GM19023 (cell line): ENCODE measurements around the gene NF2.

Experiments
- ATAC-seq: cut with Tn5 transposase; IDR thresholded peaks from one replicate; pipeline ENCODE4 v1.9.1; 2021; ENCODE audit warnings: mild to moderate bottlenecking, moderate library complexity; ENCODE audit not compliant: unreplicated experiment

The NF2 gene

DNA sequence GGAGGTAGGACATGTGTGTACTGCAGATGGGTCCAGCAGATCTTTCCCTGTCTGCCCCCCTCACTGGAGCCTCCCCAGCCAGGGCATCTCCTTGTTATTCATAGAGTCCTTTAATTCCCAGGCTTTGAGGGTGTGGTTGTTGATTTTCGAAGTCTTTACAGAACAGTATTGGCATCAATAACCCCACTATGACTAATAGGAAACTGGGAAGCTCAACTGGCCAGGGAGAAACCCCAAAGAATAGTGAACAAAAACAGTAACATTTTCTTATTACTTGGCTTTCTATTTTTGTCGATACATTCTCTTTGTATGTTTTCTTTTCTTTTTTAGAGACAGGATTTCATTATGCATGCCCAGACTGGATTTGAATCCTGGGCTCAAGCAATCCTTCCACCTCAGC is 57.9 kb downstream of the NF2 start:
- ATAC-seq: no peak

DNA sequence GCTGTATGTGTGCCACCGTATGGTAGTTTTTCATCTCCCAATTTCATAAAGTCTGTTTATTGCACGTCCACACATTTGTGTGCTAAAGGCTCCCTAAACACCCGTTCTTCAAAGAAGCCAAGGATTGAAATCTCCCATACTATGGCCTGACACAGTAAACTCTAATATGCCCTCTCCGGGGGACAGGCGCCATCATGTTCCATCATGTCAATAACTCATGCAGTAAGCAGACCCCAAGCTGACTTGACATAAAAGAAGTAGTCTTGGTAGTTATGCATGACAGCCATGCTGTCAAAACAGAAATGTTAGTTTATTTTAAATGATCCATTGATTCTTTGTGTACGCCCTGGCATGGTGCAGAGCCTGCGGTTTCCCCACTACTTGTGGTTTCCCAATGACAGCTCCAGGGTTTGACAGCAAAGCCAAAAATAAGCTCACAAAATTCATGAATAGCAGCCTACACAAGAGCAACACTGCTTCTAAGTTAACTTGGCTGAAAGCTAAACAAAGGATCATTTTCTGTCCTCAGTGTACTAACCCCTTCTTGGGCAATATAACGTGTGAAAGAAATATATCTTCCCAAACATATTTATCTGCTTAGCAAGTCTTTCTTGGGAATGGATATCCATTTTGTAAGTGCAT is 59.9 kb downstream of the NF2 start:
- ATAC-seq: no peak

DNA sequence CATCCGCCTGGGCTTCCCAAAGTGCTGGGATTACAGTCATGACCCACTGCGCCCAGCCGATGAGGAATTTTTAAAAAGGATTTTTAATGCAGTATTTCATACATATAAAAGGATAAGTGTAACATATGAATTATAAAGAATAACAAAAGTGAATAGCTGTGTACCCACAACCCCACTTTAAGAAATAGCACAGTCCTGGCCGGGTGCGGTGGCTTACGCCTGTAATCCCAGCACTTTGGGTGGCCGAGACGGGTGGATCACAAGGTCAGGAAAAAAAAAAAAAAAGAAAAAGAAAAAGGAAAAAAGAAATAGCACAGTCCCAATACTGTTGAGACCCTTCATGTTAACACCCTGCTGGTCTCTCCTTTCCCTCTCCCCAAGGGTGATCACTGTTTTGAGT is 62.1 kb downstream of the NF2 start:
- ATAC-seq: no peak

DNA sequence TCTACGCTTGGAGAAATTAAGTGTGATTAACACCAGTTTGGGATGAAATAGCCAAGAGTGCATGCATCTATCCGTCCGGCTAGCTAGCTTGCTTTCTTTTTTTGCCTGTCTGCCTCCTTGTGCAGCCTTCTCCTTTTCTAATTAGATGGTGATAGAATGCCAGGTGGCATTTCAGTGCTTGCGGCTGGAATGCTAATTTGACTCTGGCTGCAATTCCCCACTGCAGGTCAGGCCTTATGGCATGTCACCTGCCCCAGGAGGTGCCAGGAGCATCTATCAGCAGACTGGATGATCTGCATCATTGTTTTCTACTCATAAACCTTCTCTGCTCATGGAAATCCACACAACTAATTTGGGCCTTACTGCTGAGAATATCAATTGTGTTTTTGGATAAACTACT is 65.2 kb downstream of the NF2 start:
- no peak for ATAC-seq

DNA sequence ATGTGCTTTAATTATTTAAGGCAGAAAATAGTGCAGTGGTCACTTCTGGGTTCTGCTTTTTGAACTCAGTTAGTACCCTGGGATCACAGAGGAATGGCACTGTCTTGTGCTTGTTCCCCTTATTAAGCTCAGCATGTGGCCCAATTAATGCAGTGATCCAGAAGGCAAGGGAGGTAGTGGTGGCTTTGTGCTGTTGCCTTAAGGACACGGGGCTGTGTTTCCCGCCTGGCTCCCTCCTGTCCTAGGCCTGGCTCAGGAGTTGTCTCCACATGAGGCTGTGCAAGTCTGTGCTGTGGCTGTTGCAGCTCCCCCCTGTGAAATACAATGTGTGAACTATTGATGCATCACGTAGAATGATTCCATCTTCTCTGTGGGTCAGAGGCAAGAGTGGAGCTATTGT is 67.2 kb downstream of the NF2 start:
- no peak for ATAC-seq

DNA sequence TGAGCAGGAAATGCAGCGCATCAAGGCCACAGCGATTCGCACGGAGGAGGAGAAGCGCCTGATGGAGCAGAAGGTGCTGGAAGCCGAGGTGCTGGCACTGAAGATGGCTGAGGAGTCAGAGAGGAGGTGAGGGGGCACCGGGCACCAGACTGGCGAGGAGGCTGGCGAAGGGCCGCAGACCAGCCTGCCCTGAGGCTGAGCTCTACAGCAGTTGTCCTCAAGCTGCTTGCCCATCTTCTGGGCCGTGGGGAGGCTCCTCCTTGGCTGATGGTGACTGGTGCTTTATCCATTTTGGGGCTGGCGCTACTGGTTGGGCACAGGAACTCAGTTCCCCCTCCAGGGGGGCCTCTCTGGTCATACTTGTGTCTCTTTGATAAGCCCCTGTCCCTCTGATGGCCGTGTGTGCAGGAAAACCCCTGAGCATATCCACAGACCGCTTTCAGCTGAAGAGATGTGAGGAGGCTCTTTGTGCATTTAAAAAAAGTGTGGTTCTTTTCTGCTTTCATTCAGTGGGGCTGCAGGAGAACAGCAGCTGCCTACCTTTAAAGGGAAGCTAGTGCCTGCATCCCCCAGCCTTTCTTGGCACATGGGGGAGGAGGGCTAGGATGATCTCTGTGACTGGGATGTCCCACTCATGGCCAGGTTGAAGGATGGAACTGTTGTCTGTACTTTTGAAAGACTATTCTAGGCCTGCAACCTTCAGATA is 70.1 kb downstream of the NF2 start:
- ATAC-seq: no peak

DNA sequence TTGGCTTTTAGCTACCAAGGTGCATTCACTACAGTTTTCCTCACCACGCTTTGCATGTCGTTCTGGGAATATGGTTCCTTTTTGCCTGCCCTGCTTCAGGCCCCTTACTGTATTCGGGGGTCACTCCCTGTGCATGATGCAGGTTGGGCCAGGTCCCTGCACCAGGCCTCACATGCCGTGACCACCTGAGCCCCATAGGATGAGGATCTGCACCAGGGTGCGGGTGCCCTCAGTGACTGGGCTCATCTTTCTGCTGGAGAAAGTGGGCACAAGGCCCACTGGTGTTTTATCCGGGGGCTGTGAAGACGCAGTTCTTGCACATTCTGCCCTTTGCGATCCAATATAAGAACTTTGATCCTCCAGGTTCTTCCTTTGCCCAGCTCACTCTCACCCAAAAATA is 70.7 kb downstream of the NF2 start:
- no peak for ATAC-seq

DNA sequence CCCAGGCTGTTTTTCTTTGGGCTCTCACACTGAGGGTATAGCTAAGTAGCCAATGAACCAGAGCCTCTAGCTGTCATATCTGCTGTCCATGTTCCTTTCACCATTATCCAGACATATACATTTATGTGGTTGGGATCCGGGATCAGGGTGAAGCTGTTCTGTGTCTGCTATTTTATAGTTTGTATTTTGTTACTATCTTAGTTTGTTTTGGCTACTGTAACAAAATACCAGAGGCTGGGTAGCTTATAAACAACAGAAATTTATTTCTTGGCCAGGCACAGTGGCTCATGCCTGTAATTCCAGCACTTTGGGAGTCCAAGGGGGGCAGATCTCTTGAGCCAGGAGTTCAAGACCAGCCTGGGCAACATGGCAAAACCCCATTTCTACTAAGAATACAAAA is 75.9 kb downstream of the NF2 start:
- no peak for ATAC-seq

DNA sequence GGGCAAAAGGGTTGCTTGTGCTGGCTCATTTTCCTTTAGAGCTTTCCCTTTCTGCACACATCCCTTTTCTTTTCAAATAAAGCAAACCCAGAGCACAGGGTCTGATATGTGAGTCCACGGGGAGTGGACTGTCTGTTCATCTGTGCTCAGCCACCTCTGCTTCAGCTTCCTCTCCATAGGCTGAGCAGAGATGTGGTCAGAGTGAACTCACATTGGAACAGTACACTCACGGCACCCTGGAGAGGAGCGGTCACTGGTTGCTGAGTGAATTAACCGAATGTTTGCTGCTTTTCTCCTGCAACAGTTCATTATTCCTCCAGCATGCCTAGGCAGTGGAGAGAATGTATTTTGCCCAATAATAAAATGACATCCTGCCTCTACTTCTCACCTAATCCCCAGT is 80.1 kb downstream of the NF2 start:
- ATAC-seq: no peak

DNA sequence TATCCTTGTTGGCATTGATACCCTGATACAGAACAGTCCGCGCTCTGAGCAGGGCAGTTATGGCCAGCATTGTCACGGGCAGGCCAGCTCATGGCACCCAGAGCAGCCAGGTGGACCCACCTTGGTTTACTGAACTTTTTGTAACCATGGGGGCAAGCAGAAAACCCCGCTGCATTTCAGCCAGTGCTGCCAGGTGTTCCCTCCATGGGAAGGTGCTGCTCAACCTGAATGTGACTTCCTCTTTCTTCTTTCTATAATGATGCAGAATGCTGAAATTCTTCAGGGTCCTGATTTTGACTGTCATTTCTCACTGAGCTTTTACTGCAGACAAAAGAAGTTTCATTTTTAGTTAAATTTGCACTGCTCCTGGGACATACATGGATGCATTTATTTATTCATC is 80.8 kb downstream of the NF2 start:
- no peak for ATAC-seq

DNA sequence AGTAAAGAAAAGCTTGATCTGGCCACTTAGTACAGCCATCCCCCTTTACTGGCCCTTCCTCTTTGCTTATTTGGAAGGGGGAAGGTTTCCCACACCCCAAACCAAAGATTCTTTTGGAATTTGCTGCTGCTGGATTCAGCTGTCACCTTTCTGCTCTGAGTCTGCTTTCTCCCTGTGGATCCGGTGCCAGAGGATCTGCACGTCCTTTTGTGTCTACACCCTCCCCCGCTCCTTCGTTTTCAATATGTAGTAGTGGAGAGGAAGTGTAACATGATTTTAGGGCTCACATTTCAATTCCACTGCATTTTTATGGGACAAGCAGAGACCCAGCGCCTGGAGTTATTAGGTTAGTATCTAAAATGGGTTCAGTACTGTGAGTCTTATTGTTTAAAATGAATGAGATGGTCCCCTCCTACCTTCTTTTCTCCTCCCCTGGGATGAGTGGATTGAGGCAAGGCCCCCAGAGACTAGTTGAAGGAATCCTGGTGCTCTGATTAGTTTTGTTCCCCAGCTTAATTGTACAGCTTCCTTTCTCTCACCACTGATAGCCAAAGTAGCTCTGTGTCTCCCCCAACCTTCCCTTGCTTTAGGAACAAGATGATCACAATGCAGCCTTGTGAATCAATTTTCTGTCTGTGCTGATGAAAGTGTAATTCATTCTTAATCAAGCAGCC is 85.9 kb downstream of the NF2 start:
- ATAC-seq: no peak

DNA sequence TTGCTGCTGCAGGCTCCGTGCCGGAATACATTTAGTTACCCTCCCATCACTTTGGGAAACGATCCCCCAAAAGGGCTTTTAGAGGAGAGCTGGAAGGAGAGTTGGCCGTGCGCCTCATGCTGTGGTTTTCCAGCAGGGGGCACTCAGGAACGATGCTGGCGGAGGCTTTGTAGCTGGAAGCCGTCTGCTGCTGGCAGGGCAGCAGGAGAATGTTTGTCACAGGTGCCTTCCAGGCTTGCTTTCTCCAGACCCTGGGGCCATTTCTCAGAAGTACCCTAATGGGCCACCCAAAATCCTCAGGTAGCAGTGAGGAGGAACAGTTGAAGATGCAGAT is 86.4 kb downstream of the NF2 start:
- ATAC-seq: no peak

DNA sequence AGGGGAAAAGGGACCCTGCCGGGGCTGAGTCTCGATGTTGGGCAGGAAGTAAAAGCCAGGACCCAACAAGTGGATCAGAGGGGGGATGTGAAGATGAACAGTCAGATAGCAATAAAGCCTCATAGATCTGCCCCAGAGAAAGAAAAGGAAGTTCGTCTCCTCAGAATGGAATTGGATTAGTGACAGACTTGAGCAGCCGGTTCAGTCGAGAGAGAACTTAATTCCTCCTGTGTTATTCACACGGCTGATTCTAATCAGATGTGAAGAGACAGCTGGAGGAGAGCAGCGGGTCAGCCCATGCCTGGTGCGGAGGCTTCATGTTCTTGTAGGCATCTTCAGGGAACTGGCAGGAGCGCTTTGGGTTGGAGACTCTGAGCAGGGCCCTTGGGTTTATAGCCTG is 87.0 kb downstream of the NF2 start:
- no peak for ATAC-seq

DNA sequence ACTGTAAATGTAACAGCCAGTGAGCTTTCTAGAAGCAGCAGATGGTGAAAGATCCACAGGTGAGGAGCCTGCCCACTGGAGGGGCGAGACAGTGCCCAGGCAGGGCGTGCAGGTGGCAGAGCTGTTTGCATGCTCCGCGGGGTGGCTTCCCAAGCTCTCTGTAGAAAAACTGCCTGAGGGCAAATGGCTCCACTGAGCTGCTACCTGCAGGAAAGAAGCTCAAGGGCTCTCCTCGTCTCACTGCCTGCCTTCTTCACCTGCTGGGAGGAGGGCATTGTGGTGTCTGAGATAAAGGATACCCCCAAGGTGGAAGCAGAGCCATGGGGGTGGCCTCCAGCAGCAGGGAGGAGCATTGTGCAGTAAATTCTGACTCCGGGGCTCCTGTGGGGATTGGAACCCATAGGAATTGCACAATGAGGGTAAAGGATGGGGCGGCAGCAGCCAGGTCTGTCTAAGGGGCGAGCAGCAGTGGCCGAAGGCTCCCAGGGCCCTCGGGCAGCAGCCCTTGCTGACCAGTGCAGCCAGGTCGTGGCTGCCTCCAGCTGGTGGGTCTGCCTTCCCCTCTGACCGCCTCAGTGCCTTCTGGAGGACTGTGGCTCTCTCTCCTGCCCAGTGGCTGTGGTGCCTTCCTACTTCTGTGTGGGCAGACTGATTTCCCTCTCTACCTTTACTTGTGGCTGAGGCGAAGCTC is 88.3 kb downstream of the NF2 start:
- ATAC-seq: no peak

DNA sequence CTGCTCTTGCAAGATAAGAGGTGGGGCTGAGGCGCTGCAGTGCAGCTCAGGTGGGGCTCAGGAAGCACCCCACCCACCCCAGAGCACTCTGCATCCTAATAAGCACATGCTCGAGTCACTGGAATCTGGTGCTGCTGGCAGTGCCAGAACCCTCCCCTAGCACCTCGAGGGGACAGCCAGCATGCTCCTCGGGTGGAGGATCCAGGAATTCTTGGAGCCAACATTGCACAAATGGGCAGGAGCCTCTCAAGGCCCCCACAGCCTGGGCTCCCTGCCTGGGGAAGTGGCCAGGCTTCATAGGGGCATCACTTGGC is 88.9 kb downstream of the NF2 start:
- no peak for ATAC-seq

DNA sequence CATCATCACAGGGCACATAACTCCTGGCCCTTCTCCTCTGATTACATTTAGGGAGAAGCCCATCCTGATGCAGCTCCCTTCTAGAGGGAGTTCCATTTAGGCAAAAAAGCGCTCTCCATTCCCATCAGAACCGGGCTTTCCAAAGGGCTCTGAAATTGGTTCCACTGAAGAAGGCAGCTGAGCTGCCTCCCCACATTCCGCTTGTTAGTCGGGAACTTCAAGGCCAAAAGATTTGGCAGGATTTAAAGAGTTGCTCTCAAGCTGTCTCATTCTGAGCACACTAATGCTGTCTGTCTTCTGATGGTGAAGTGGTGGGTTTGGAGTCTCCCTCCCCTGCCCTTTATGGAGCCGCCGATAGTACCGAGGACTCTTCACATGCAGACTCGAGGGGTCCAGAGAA is 89.7 kb downstream of the NF2 start:
- ATAC-seq: no peak

DNA sequence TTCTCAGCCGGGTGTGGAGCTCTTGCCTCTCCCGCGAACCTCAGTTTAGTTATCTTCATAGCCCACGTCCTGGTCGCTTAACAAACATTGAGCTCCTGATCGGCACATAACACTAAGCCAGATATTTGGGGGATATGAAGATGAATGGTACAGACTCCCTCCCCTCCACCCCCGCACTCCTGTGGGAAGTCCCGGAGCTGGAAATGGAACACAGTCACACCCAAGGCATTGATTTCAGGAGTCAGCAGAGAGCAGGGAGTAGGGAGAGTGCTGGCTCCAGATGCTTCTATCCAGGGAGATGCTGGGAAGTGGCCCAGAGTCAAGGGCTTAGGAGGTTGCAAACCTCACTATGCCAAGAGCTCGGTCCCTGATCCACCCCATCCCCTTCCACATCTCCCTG is 90.2 kb downstream of the NF2 start:
- no peak for ATAC-seq

DNA sequence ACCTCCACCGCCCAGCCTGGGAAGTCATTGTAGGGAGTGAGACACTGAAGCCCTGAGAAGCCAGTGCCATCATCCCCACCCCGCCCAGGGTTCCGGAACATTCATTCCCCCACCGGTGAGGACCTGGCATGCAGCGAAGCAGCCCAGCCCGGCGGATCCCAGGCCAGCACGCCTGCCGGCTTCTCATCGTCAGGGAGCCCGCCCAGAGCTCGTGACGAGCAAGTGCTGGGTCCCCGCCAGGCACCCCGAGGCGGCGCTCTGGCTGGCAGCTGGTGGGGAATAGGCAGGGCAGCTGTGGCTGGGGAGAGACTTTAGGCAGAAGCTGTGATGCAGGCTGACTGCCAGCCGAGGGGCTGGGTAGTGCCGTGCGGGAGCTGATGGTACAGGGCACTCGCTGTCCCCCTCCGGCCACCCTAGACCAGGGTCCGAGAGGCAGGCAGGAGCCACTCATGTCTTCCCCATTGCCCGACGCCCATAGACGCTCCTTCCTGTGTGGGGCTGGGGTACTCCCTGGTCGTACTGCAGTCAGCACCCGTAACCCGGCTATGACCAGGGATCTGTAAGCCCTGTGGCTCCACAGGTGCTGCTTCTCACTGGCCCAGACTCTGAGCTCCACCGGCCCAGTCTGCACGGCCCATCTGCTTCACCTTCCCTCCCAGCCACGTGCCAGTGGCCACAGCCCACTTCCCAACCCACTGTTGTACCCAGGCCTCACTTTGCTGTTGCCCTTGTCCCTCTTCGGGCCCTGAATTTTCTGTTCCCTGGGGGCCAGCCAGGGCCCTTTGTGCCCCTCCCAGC is 91.9 kb downstream of the NF2 start:
- no peak for ATAC-seq

DNA sequence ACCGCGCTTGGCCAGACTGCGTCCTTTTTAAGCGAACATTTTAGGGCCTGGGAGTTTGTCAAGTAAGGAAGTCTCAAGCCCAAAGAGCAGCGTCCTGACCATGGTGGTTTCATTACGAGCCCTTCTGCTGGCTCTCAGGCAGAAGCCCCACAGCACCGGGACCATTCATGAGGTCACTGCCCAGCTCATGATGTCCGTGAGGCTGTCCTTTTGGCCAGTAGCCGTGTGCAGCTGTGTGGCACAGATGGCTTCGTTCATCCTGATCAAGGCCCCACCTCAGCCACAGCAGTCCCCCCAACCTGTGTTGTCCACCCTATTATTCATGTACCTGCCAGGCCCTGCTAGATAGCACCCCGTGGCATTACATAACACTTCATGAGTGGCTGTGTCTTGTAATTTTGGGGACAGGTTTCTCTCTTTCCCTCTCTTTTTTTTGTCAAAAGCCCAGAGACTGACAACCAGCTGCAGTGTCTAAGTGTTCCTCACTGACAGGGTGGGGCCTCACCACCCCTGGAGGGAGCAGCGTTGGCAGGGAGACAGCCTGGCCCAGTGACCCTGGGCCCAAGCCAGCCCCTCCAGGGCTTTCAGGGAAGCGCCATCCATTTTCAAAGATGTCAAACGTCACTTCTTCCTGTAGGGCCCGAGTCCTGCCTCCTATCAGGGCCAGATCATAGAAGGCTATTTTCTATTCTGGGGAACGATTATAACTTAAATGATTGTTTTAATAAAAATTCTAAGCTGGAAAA is 94.6 kb downstream of the NF2 start:
- no peak for ATAC-seq

DNA sequence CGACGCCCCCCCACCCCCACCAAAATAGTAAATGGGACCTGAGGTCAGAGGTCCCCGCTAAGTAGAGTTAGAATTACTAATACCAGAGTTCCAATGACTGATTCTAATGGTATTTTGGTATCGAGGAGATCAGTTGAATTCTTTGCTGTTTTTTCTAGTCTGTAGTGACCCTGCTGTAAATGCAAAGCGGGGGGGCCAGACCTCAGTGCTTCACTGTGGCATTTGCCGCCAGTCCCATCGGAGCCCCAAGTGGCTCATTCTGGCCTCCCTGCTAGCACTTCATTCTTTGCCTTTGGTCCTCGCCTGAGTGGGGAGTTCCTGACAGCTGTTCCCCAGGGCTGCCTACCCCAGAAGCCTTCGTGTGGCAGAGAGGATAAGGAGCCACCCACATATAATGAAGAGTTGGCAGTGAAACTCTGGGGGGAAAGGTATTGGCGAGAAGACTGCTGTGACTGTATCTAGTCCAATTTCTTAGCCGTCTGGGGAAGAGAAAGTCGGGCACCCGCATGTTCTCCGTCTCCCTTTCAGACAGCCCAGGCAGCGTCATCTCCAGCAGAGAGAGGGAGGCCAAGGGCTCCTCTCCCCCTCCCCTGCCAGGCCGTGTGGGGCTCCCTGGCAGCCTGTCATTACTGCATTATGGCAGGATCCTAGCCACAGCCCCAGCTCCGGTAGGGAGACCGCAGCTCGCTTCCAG is 96.9 kb downstream of the NF2 start:
- ATAC-seq: no peak
